ENCODE data around the gene LGR5.
A peak's percentile ranks its signal among the peaks of the same experiment; 100 is the strongest.

The LGR5 gene

GRCh38 chr12:71465796-71466195 lies 26.2 kb downstream of the LGR5 start:
- DNase-seq (ENCODE audit: low read depth in 2 of 2): no peak
- H3K4me3 ChIP-seq (replicated peaks in 1 of 2; ENCODE audit: low read depth in 2 of 2, low read length in 2 of 2): no peak overlapping the region
- TF ChIP-seq CTCF (IDR thresholded peaks at IDR 0.05; ENCODE audit: low read depth, low read length): no peak

GRCh38 chr12:71469258-71469750 lies 29.7 kb downstream of the LGR5 start:
- no peak overlapping the region for H3K4me3 ChIP-seq (replicated peaks in 1 of 2; ENCODE audit: low read depth in 2 of 2, low read length in 2 of 2)
- DNase-seq (ENCODE audit: low read depth in 2 of 2): peak; percentile 66 to 67
- TF ChIP-seq CTCF (IDR thresholded peaks at IDR 0.05; ENCODE audit: low read depth, low read length): no peak

- TF ChIP-seq CTCF (IDR thresholded peaks at IDR 0.05; ENCODE audit: low read depth, low read length): no peak
- no peak overlapping the region for H3K4me3 ChIP-seq (replicated peaks in 1 of 2; ENCODE audit: low read depth in 2 of 2, low read length in 2 of 2)
- peak in 1 of 2 donors; percentile 21 for DNase-seq (ENCODE audit: low read depth in 2 of 2)
Measured at GRCh38 chr12:71472441-71472911, 32.9 kb downstream of the LGR5 start.

- DNase-seq (ENCODE audit: low read depth in 2 of 2): no peak
- H3K4me3 ChIP-seq (replicated peaks in 1 of 2; ENCODE audit: low read depth in 2 of 2, low read length in 2 of 2): no peak overlapping the region
- no peak for TF ChIP-seq CTCF (IDR thresholded peaks at IDR 0.05; ENCODE audit: low read depth, low read length)
Measured at GRCh38 chr12:71474791-71475190, 35.2 kb downstream of the LGR5 start.

GRCh38 chr12:71475280-71475679 lies 35.7 kb downstream of the LGR5 start:
- H3K4me3 ChIP-seq (replicated peaks in 1 of 2; ENCODE audit: low read depth in 2 of 2, low read length in 2 of 2): no peak overlapping the region
- peak; percentile 22 to 78 for DNase-seq (ENCODE audit: low read depth in 2 of 2)
- TF ChIP-seq CTCF (IDR thresholded peaks at IDR 0.05; ENCODE audit: low read depth, low read length): no peak

- peak; percentile 73 to 78 for DNase-seq (ENCODE audit: low read depth in 2 of 2)
- no peak for TF ChIP-seq CTCF (IDR thresholded peaks at IDR 0.05; ENCODE audit: low read depth, low read length)
- no peak overlapping the region for H3K4me3 ChIP-seq (replicated peaks in 1 of 2; ENCODE audit: low read depth in 2 of 2, low read length in 2 of 2)
Measured at GRCh38 chr12:71476513-71476912, 36.9 kb downstream of the LGR5 start.

- no peak overlapping the region for H3K4me3 ChIP-seq (replicated peaks in 1 of 2; ENCODE audit: low read depth in 2 of 2, low read length in 2 of 2)
- DNase-seq (ENCODE audit: low read depth in 2 of 2): no peak
- TF ChIP-seq CTCF (IDR thresholded peaks at IDR 0.05; ENCODE audit: low read depth, low read length): no peak
Measured at GRCh38 chr12:71477609-71478008, 38.0 kb downstream of the LGR5 start.

All from cardiac fibroblast (primary cell).